BE2C (cell line): ENCODE data around the gene TMEM191C.
"Not testable (repeated sequence)": the region's sequence is repeated elsewhere in the genome, so short reads cannot be mapped to it uniquely, and the experiment has no call there.

Source experiments
- DNase-seq: peaks from one replicate; pipeline ENCODE4 v3.0.0-alpha.2; 2020
- H3K27me3 ChIP-seq: fragments of 250-450 bp; sonication (Bioruptor Pico); 2 replicates; pipeline ENCODE4 v1.5.1; 2020; ENCODE audit warnings: mild to moderate bottlenecking
- H3K36me3 ChIP-seq: fragments of 250-450 bp; sonication (Bioruptor Pico); 2 replicates; pipeline ENCODE4 v1.5.1; 2020; ENCODE audit warnings: mild to moderate bottlenecking
- H3K4me1 ChIP-seq: fragments of 250-450 bp; sonication (Bioruptor Pico); 2 replicates; pipeline ENCODE4 v1.5.1; 2020
- H3K4me3 ChIP-seq: 2 replicates; pipeline ENCODE4 v1.5.1; 2011; ENCODE audit warnings: low read depth, low read length
- H3K9me3 ChIP-seq: fragments of 250-450 bp; sonication (Bioruptor Pico); 2 replicates; pipeline ENCODE4 v1.5.1; 2020

The TMEM191C gene

DNA sequence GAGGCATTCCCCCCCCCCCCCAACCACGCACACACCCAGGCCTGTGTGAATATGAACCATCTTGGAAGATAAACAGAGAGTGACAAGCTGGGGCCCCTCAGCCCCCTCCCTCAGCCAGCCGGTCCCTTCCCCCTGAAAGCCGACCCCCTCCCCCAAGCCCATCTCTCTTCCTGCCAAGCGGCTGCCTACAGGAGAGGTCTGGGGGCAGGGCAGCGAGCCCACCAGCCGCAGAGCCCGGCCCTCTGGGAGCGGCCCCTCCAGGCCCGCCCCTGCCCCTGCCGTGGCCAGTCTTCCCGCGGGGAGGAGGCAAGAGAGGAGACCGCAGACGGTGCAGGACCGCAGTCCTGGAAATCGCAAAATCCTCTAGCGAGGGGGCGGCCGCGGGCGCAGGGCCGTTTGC lies 49.3 kb downstream of the TMEM191C start:
- H3K36me3 ChIP-seq, H3K4me3 ChIP-seq, H3K9me3 ChIP-seq, H3K27me3 ChIP-seq, H3K4me1 ChIP-seq, DNase-seq: not testable (repeated sequence)

DNA sequence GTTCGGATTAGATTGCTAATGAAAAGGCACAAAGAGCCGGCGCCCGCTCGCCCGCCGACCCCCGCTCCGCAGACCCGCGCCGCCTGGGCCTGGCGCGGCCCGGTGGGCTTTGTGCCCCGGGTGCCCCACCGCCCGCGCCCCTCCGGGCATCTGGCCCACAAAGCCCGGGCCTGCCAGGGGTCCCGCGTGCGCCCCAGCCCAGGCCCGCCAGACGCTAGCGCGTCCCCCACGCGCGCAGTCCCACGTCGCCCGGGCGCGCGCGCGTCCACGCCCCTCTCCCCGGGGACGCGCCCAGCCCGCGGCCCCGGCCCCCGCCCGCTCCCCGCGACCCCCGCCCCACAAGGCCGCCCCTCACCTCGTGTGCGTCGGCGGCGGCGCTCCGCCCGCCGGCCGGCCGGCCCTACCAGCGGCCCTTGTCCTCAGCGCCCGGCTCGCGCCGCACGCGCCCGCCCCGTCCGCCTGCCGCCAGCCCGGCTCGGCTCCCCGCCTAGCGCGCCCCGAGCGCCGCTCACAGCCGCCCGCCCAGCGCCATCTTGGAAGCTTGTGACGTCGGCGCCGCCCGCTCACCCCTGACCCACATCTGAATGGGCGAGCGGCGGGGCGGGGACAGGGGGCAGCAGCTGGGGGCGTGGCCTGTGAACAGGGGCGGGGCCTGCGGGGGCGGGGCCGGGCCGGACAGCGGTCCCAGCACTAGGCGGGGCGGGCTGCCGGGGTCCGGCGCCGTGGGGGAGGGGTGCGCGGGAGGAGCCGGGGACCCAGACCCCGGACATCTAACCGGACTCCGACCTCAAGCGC lies 50.0 kb downstream of the TMEM191C start:
- not testable (repeated sequence) for H3K36me3 ChIP-seq, DNase-seq, H3K27me3 ChIP-seq, H3K4me1 ChIP-seq, H3K9me3 ChIP-seq, H3K4me3 ChIP-seq
